HCT116 (cell line): ENCODE data around the gene WBP1. TPM values are rescaled to one million over a fixed set of nuclear protein-coding genes. Genes with fewer than 3 reads are reported as not detected.

Experiments used
- ATAC-seq: fragments of 200-7000 bp; cut with Tn5 transposase; 2 replicates; pipeline ENCODE4 v1.9.1; 2020; ENCODE audit warnings: mild to moderate bottlenecking, moderate library complexity
- BruUV-seq: library from RNA; stranded (reverse); fragments of 400-500 nt; replicated peaks from 2 replicates; lab custom pipeline; 2021; lab: Mats Ljungman, UMichigan
- CTCF ChIA-PET: fragments of 300-600 bp; sonication (Branson Sonifier 250); formaldehyde crosslinking; loops from one replicate; lab custom pipeline; 2021; ENCODE audit warnings: antibody characterized with exemption; lab: Charles Lee
- POLR2A ChIA-PET: fragments of 300-600, 350-600 bp; sonication (Branson Sonifier 250); formaldehyde crosslinking; loops from one replicate; lab custom pipeline; 2021; ENCODE audit warnings: antibody characterized with exemption; lab: Charles Lee
- RAD21 ChIA-PET, 2 experiments: fragments of 300-600 bp; sonication (Branson Sonifier 250); formaldehyde crosslinking; loops; one replicate each; lab custom pipeline; 2023; ENCODE audit warnings: low total read pairs in 2 of 2; ENCODE audit not compliant: uncharacterized antibody in 2 of 2, unreplicated experiment in 2 of 2, low non-redundant PET in 1 of 2; lab: Charles Lee
- DNase-seq: peaks from one replicate; pipeline ENCODE4 v3.0.0-alpha.2; 2010; ENCODE audit warnings: low read depth, low spot score
- H2AFZ ChIP-seq: fragments of 200-600 bp; shearing (Covaris generic), sonication (generic); 2 replicates; pipeline ENCODE4 v1.6.1; 2017; ENCODE audit warnings: low read depth, mixed run types, mixed read lengths, antibody characterized with exemption, low read length; ENCODE audit not compliant: poor library complexity, severe bottlenecking
- H3K27ac ChIP-seq: 2 replicates; pipeline ENCODE4 v1.5.1; 2012; ENCODE audit warnings: low read depth, low read length
- H3K27me3 ChIP-seq: fragments of 200-600 bp; sonication (generic); 2 replicates; pipeline ENCODE4 v1.6.1; 2016; ENCODE audit warnings: mixed run types, low read length, mixed read lengths; ENCODE audit not compliant: insufficient read depth
- H3K36me3 ChIP-seq, 2 experiments: fragments of 200-500 bp in 1 of 2; fragments of 200-600 bp in 1 of 2; sonication (Bioruptor generic) in 1 of 2; sonication (generic) in 1 of 2; 2 replicates each; pipeline versions ENCODE4 v1.5.1 to v1.6.1; 2014 to 2016; ENCODE audit warnings: low read length in 2 of 2, inconsistent platforms in 1 of 2, mixed read lengths in 1 of 2, mixed run types in 1 of 2; ENCODE audit not compliant: insufficient read depth in 2 of 2, control insufficient read depth in 1 of 2
- H3K4me1 ChIP-seq, 2 experiments: fragments of 200-600 bp in 1 of 2; sonication (generic) in 1 of 2; 2 replicates each; pipeline versions ENCODE4 v1.5.1 to v1.6.1; 2012 to 2017; ENCODE audit warnings: low read length in 2 of 2, inconsistent platforms in 1 of 2, mild to moderate bottlenecking in 1 of 2, mixed read lengths in 1 of 2, mixed run types in 1 of 2, moderate library complexity in 1 of 2; ENCODE audit not compliant: insufficient read depth in 2 of 2, control insufficient read depth in 1 of 2
- H3K4me2 ChIP-seq: fragments of 200-600 bp; sonication (generic); 2 replicates; pipeline ENCODE4 v1.6.1; 2017; ENCODE audit warnings: mixed run types, low read length, mixed read lengths
- H3K4me3 ChIP-seq, 2 experiments: fragments of 200-600 bp in 1 of 2; sonication (generic) in 1 of 2; replicated peaks in 1 of 2; 2 replicates each; pipeline ENCODE4 v1.5.1; 2011 to 2016; ENCODE audit warnings: low read length in 2 of 2, control low read depth in 1 of 2, low read depth in 1 of 2, mild to moderate bottlenecking in 1 of 2, mixed read lengths in 1 of 2, mixed run types in 1 of 2
- H3K79me2 ChIP-seq: fragments of 200-600 bp; sonication (generic); 2 replicates; pipeline ENCODE4 v1.6.1; 2017; ENCODE audit warnings: mild to moderate bottlenecking, mixed run types, low read length, moderate library complexity, mixed read lengths; ENCODE audit not compliant: insufficient read depth
- H3K9ac ChIP-seq: fragments of 200-600 bp; sonication (generic); 2 replicates; pipeline ENCODE4 v1.6.1; 2016; ENCODE audit warnings: low read length, mixed read lengths
- H3K9me2 ChIP-seq: fragments of 200-600 bp; sonication (generic), shearing (Covaris generic); 2 replicates; pipeline ENCODE4 v1.6.1; 2017; ENCODE audit warnings: mixed run types, mild to moderate bottlenecking, moderate library complexity; ENCODE audit not compliant: insufficient read depth
- H3K9me3 ChIP-seq, 2 experiments: fragments of 200-500 bp in 1 of 2; fragments of 200-600 bp in 1 of 2; sonication (Bioruptor generic) in 1 of 2; sonication (generic) in 1 of 2; 2 replicates each; pipeline ENCODE4 v1.6.1; 2014 to 2017; ENCODE audit warnings: low read length in 2 of 2, mixed read lengths in 2 of 2, inconsistent platforms in 1 of 2, low read depth in 1 of 2, mild to moderate bottlenecking in 1 of 2, mixed run types in 1 of 2, moderate library complexity in 1 of 2; ENCODE audit not compliant: control insufficient read depth in 1 of 2, insufficient read depth in 1 of 2
- H4K20me1 ChIP-seq: fragments of 200-600 bp; sonication (generic), shearing (Covaris generic); 2 replicates; pipeline ENCODE4 v1.6.1; 2017; ENCODE audit warnings: mixed run types, mild to moderate bottlenecking, moderate library complexity; ENCODE audit not compliant: insufficient read depth
- JUND ChIP-seq: IDR thresholded peaks from 2 replicates; pipeline ENCODE4 v1.6.1; 2012
- RAD21 ChIP-seq: IDR thresholded peaks from 2 replicates; pipeline ENCODE4 v1.6.1; 2012; ENCODE audit warnings: low read depth, mild to moderate bottlenecking
- SRF ChIP-seq: IDR thresholded peaks from 2 replicates; pipeline ENCODE4 v1.6.1; 2012; ENCODE audit warnings: low read depth
- YY1 ChIP-seq: IDR thresholded peaks from 2 replicates; pipeline ENCODE4 v1.6.1; 2011; ENCODE audit warnings: low read length, low read depth, moderate library complexity, mild to moderate bottlenecking; ENCODE audit not compliant: insufficient replicate concordance; ENCODE audit errors: extremely low read depth
- intact Hi-C: fragments of 100-400 bp; cut with micrococcal nuclease; formaldehyde crosslinking; loops from 2 replicates; pipeline ENCODE4 v1.10.0; 2022
- total RNA-seq: library from RNA; stranded (reverse); gene quantifications from one replicate; pipeline ENCODE4 v1.2.1, GENCODE V29; 2021; ENCODE audit not compliant: unreplicated experiment

The WBP1 gene
- total RNA-seq, 1 experiment from 2014 or later = 64.7 TPM

- POLR2A ChIA-PET = no interaction called here
- H3K4me1 ChIP-seq = peaks cover 0 to 26% of the 10 kb centered on the region in 2 experiments
- H3K4me3 ChIP-seq = no peak overlapping the region
- CTCF ChIA-PET = interaction anchor here (1.3 kb wide), 1 partner anchor 70 kb away, joined by 5 read pairs; no protein-coding TSS in a partner anchor
- H4K20me1 ChIP-seq = no peaks in the 10 kb centered on the region
- no peak for TF ChIP-seq SRF
- TF ChIP-seq JUND = no peak
- no peak for TF ChIP-seq YY1
- H3K9me2 ChIP-seq = no peaks in the 10 kb centered on the region
- intact Hi-C loops = no loop called here
- DNase-seq (no peak), ATAC-seq (no peak)
- H2AFZ ChIP-seq = no peak overlapping the region
- H3K27ac ChIP-seq = no peak overlapping the region
- H3K9me3 ChIP-seq = no peaks in the 10 kb centered on the region
- H3K79me2 ChIP-seq = peaks cover 27% of the 10 kb centered on the region
- RAD21 ChIA-PET = no interaction called here
- BruUV-seq = no TSS peak
- no peak overlapping the region for H3K9ac ChIP-seq
- no peak overlapping the region for H3K4me2 ChIP-seq
- H3K36me3 ChIP-seq = peaks cover 6 to 19% of the 10 kb centered on the region in 2 experiments; a peak in 2 of 4 replicates
- H3K27me3 ChIP-seq = no peaks in the 10 kb centered on the region
Observed at GRCh38 chr2:74462054-74462785, 4.0 kb downstream of the WBP1 start.

DNA sequence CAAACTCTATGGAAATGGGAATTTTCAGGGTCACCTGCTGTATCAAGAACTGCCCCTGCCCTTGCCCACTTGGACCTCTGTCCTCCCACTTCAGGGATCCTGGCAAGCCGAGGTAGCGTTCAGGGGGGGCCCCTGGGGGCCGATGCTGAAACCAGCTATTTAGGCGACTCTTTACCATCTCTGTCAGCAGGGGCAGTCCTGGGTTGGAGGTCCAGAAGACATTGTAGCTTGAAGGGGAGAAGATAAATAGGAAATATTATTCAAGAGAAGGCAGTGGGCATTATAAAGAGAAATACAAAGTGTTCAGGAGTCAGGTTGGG lies 4.5 kb downstream of the WBP1 start:
- H3K36me3 ChIP-seq = peaks cover 6 to 19% of the 10 kb centered on the region in 2 experiments; a peak in 2 of 4 replicates
- ATAC-seq (no peak), DNase-seq (no peak)
- no peak overlapping the region for H3K4me2 ChIP-seq
- H3K79me2 ChIP-seq = peaks cover 27% of the 10 kb centered on the region
- H3K4me1 ChIP-seq = peaks cover 0 to 22% of the 10 kb centered on the region in 2 experiments
- TF ChIP-seq RAD21 = no peak
- H3K4me3 ChIP-seq = no peak overlapping the region
- H3K27ac ChIP-seq = no peak overlapping the region
- no peaks in the 10 kb centered on the region for H3K9me3 ChIP-seq
- H3K9ac ChIP-seq = no peak overlapping the region
- BruUV-seq = no TSS peak
- CTCF ChIA-PET = no interaction called here
- RAD21 ChIA-PET = no interaction called here
- no peak overlapping the region for H2AFZ ChIP-seq
- POLR2A ChIA-PET = no interaction called here
- no peaks in the 10 kb centered on the region for H3K9me2 ChIP-seq
- no peaks in the 10 kb centered on the region for H3K27me3 ChIP-seq
- intact Hi-C loops = no loop called here
- no peaks in the 10 kb centered on the region for H4K20me1 ChIP-seq
